AG04450 (cell line): ENCODE results near the gene FGF5. TPM values are rescaled to one million over a fixed set of nuclear protein-coding genes. Genes with fewer than 3 reads are reported as not detected.
A peak's percentile ranks its signal among the peaks of the same experiment; 100 is the strongest.
"Not testable (repeated sequence)": the region's sequence is repeated elsewhere in the genome, so short reads cannot be mapped to it uniquely, and the experiment has no call there.

Experiments
- CTCF ChIA-PET: fragments of 300-600, 350-600 bp; formaldehyde crosslinking; extraction: SDS; loops from one replicate; lab custom pipeline; 2022; ENCODE audit warnings: antibody characterized with exemption, inconsistent platforms; lab: Charles Lee
- POLR2A ChIA-PET: fragments of 350-600 bp; formaldehyde crosslinking; extraction: SDS; loops from one replicate; lab custom pipeline; 2021; ENCODE audit warnings: antibody characterized with exemption, inconsistent platforms; lab: Yijun Ruan, JAX
- DNase-seq: peaks from one replicate; pipeline ENCODE4 v3.0.0-alpha.2; 2011; ENCODE audit warnings: low read depth, low spot score
- H3K27ac ChIP-seq: one replicate; pipeline ENCODE4 v1.5.1; 2012; ENCODE audit warnings: low read depth, low read length, control low read depth
- H3K27me3 ChIP-seq: one replicate; pipeline ENCODE4 v1.6.0; 2012; ENCODE audit warnings: low read length; ENCODE audit not compliant: control insufficient read depth, insufficient read depth
- H3K4me3 ChIP-seq: 2 replicates; pipeline ENCODE4 v1.5.1; 2011; ENCODE audit warnings: mild to moderate bottlenecking, low read depth, low read length, control low read depth
- H3K9me3 ChIP-seq: 2 replicates; pipeline ENCODE4 v1.5.1; 2012; ENCODE audit warnings: low read length; ENCODE audit not compliant: control insufficient read depth, insufficient read depth
- polyA plus RNA-seq: library from polyadenylated mRNA; depleted of rRNA; stranded (reverse); fragments of >200 nt; gene quantifications from 2 replicates; pipeline ENCODE4 v1.2.3, GENCODE V29; 2011
- TF ChIP-seq, protein P1 (sequence below): IDR thresholded peaks from 2 replicates; pipeline ENCODE4 v1.5.1; 2011; ENCODE audit warnings: low read depth, low read length, control low read depth, inconsistent platforms

FGF5 gene
- polyA plus RNA-seq, 1 experiment, result 39.9 TPM

DNA sequence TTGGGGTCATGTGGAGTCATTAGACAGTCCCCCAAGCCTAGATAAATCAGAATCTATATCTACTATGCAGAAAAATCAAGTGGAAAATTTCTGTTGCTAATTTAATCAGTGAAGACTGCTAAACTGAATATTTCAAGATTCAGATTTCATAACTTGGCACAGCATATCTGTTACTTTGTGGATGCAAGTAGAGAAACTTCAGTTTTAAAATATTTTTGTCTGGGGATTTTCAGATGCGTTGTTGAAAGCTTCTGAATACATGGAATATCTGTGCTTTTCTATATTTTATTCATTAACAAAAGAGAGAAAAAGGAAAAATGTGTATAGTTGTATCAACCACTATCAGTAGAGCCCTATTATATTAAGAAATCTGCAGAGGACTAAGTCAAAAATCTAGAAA is 4.4 kb downstream of the FGF5 start:
- TF ChIP-seq, protein P1, sequence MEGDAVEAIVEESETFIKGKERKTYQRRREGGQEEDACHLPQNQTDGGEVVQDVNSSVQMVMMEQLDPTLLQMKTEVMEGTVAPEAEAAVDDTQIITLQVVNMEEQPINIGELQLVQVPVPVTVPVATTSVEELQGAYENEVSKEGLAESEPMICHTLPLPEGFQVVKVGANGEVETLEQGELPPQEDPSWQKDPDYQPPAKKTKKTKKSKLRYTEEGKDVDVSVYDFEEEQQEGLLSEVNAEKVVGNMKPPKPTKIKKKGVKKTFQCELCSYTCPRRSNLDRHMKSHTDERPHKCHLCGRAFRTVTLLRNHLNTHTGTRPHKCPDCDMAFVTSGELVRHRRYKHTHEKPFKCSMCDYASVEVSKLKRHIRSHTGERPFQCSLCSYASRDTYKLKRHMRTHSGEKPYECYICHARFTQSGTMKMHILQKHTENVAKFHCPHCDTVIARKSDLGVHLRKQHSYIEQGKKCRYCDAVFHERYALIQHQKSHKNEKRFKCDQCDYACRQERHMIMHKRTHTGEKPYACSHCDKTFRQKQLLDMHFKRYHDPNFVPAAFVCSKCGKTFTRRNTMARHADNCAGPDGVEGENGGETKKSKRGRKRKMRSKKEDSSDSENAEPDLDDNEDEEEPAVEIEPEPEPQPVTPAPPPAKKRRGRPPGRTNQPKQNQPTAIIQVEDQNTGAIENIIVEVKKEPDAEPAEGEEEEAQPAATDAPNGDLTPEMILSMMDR, result no peak
- H3K27me3 ChIP-seq, result no peaks in the 10 kb centered on the region
- ChIA-PET CTCF (interaction anchor here (1.1 kb wide), 1 partner anchor 50 kb away, joined by 5 read pairs; no protein-coding TSS in a partner anchor), POLR2A (interaction anchor here (0.7 kb wide), 1 partner anchor 17 kb away, joined by 4 read pairs; no protein-coding TSS in a partner anchor)
- H3K4me3 ChIP-seq, result peak overlapping the region; percentile 63
- DNase-seq, result no peak
- H3K27ac ChIP-seq, result no peak overlapping the region
- peaks cover 8% of the 10 kb centered on the region; the same call in 1 of the 2 replicates for H3K9me3 ChIP-seq

DNA sequence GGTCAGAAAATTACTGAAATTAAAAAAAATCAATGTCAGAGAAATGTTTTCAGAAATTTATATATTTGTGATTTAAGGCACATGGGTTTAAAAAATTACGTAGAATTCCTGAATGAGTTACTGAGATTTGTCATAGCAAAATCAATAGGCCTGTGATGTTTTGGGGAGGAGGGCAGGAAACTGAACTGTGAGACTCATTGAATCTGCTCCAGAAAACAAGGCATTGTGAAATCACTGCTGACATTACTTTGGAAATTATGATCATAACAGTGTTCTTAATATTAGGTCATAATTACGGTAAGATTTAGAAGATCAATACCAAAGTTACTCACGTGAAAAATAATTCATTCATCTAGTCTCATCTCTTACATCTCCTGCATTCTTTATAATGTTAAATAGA is 5.3 kb downstream of the FGF5 start:
- H3K27me3 ChIP-seq, result no peaks in the 10 kb centered on the region
- peak overlapping the region; percentile 63 for H3K4me3 ChIP-seq
- POLR2A ChIA-PET, result no interaction called here
- H3K27ac ChIP-seq, result no peak overlapping the region
- TF ChIP-seq, protein P1, result no peak
- H3K9me3 ChIP-seq, result peaks cover 4% of the 10 kb centered on the region; the same call in 1 of the 2 replicates
- DNase-seq, result no peak
- CTCF ChIA-PET, result no interaction called here

DNA sequence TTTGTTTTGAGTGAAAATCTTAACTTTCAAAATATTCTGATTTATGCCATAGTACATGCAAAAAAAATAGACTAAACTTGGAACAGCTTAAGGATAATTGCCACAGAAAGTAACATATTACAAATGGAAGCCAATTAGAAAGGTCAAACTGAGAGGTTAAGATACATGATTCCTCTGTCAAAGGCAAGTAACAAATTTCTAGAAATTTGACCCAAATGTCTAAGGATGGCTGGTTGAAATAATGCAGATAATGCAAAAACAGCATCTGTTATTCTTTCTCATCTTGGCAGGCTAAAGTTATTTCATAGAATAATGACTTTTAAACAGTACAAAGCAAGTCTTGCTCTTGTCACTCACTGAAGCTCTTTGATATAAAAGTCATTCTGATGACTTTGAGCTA is 10.5 kb downstream of the FGF5 start:
- H3K27me3 ChIP-seq, result no peaks in the 10 kb centered on the region
- no peak overlapping the region for H3K27ac ChIP-seq
- ChIA-PET POLR2A (interaction anchor here (2.0 kb wide), 1 partner anchor 11 kb away, joined by 9 read pairs; the partner anchor contains the start of gene FGF5), CTCF (interaction anchor here (1.2 kb wide), 1 partner anchor 95 kb away, joined by 4 read pairs; no protein-coding TSS in a partner anchor)
- no peak for DNase-seq
- no peaks in the 10 kb centered on the region for H3K9me3 ChIP-seq
- TF ChIP-seq, protein P1, result no peak
- H3K4me3 ChIP-seq, result no peak overlapping the region

DNA sequence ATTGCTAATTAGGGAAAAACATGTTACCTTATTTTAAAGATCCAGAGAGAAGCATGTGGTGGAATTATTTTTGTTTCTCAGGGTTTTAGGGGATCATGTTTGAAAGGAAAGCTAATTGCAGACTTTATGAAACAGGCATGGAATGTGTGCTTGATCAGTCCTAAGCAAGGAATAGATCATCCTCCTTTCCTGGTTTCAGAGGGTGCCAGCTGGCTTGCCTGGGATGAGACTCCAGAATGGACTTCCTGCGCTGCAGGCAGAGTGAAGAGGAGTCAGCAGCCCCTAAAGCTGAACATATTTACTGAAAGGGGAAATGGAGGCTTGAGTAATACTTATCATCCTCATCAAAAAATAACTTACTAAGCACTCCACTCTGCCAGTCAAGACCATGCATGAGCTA is 13.3 kb downstream of the FGF5 start:
- TF ChIP-seq, protein P1, result no peak
- H3K27ac ChIP-seq, result no peak overlapping the region
- no peak for DNase-seq
- ChIA-PET CTCF (interaction anchor here (0.6 to 2.3 kb wide), 8 partner anchors 9 to 77 kb away, joined by 3 to 9 read pairs (median 4); partner anchors contain the start of gene CFAP299), POLR2A (interaction anchor here (1.6 kb wide), 1 partner anchor 14 kb away, joined by 10 read pairs; the partner anchor contains the start of gene FGF5)
- H3K9me3 ChIP-seq, result no peaks in the 10 kb centered on the region
- no peak overlapping the region for H3K4me3 ChIP-seq
- H3K27me3 ChIP-seq, result no peaks in the 10 kb centered on the region

DNA sequence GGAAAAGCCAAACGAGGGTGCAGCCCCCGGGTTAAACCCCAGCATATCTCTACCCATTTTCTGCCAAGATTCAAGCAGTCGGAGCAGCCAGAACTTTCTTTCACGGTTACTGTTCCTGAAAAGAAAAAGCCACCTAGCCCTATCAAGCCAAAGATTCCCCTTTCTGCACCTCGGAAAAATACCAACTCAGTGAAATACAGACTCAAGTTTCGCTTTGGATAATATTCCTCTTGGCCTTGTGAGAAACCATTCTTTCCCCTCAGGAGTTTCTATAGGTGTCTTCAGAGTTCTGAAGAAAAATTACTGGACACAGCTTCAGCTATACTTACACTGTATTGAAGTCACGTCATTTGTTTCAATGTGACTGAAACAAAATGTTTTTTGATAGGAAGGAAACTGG is 20.0 kb downstream of the FGF5 start:
- CTCF ChIA-PET, result interaction anchor here (1.1 kb wide), 1 partner anchor 66 kb away, joined by 4 read pairs; no protein-coding TSS in a partner anchor

DNA sequence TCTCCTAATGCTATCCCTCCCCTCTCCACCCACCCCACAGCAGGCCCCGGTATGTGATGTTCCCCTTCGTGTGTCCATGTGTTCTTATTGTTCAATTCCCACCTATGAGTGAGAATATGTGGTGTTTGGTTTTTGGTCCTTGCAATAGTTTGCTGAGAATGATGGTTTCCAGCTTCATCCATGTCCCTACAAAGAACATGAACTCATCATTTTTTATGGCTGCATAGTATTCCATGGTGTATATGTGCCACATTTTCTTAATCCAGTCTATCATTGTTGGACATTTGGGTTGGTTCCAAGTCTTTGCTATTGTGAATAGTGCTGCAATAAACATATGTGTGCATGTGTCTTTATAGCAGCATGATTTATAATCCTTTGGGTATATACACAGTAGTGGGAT is 24.2 kb downstream of the FGF5 start:
- CTCF ChIA-PET, H3K27ac ChIP-seq, H3K27me3 ChIP-seq, H3K4me3 ChIP-seq, H3K9me3 ChIP-seq, POLR2A ChIA-PET, DNase-seq: not testable (repeated sequence)

More for the DNA sequence above, 20.0 kb downstream of the FGF5 start:
- no peaks in the 10 kb centered on the region for H3K27me3 ChIP-seq
- no peaks in the 10 kb centered on the region for H3K9me3 ChIP-seq
- TF ChIP-seq, protein P1, result no peak
- POLR2A ChIA-PET, result no interaction called here
- no peak for DNase-seq
- H3K4me3 ChIP-seq, result no peak overlapping the region; the same call in 1 of the 2 replicates
- H3K27ac ChIP-seq, result no peak overlapping the region
